Activated naive CD4-positive, alpha-beta T cell treated with anti-CD3 and anti-CD28 coated beads, Interleukin-2, amount 10 ng/mL, durations not matched to agents 5 hours and 36 hours (primary cell): ENCODE data around the gene SLC35A1. TPM values are rescaled to one million over a fixed set of nuclear protein-coding genes. Genes with fewer than 3 reads are reported as not detected.

Experiments used
- total RNA-seq, 2 experiments: library from RNA; stranded (reverse); gene quantifications; one replicate each; pipeline ENCODE4 v1.2.3, GENCODE V29; 2021

SLC35A1 gene, protein sequence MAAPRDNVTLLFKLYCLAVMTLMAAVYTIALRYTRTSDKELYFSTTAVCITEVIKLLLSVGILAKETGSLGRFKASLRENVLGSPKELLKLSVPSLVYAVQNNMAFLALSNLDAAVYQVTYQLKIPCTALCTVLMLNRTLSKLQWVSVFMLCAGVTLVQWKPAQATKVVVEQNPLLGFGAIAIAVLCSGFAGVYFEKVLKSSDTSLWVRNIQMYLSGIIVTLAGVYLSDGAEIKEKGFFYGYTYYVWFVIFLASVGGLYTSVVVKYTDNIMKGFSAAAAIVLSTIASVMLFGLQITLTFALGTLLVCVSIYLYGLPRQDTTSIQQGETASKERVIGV
- total RNA-seq = 10 to 100 TPM; 15.0 to 17.1 TPM

DNA sequence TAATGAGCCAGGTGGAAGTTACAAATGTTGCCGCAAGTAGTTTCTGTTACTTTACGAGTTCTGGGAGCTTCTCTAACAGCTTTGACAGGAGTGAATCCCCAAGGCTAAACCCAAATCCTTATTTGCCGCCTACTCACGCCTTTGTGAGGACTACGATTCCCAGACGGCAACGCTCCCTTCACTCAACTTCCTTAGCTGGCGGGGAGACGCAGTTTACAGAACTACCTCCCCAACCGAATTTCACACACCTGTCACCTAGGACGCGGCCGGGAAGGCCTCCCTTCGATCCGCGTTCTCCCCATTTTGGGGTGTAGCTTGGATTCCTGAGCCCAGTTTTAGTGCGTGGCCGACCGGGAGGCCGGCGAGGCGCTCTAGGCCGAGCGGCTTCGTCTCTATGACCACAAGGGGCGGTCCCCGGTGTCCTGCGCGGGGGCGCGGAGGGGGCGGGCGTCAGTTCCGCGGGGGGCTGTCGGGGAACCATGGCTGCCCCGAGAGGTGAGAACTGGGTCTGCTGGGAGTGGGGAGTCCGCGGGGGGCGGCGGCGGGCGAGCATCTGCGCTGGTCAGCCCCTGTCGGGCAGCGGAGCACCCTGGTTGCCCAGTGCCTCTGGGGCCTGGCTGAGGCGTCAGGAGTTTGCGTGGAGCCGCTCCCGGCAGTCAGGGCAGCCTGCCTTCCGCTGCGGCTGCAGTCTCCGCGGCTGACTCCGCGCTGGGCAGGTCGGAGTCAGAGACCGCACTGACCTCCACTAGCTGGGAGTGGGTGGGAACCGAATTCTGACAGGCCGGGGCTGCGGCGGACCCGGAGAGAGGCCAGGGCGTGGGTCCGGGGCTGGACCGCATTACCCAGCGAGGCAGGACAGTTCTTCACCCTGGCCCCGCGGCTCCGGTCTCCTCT, at the start of gene SLC35A1:
SLC35A1 (plus strand) TSS at position 450 of the 894 bp plus-strand sequence; CDS start at position 480, 30 bp downstream.

Other genes with a start within 250 kb of the SLC35A1 start
- gene SMIM8, start 150.4 kb upstream of the SLC35A1 start, total RNA-seq = 1 to 10 TPM; 8.6 to 9.4 TPM
- not detected for gene GJB7, start 143.7 kb upstream of the SLC35A1 start, total RNA-seq
- gene C6orf163, start 128.2 kb upstream of the SLC35A1 start, total RNA-seq = 1 to 10 TPM; 1.6 to 1.7 TPM
- not detected for gene CFAP206, start 65.0 kb upstream of the SLC35A1 start, total RNA-seq
- 10 to 100 TPM; 24.9 to 26.7 TPM for gene RARS2, start 117.0 kb downstream of the SLC35A1 start, total RNA-seq
- 10 to 100 TPM; 21.7 to 23.0 TPM for gene ORC3, start 117.2 kb downstream of the SLC35A1 start, total RNA-seq
- gene AKIRIN2, start 229.3 kb downstream of the SLC35A1 start, total RNA-seq = 10 to 100 TPM; 42.0 to 46.1 TPM